HepG2 (cell line): ENCODE data around the gene CD4. TPM values are rescaled to one million over a fixed set of nuclear protein-coding genes. Genes with fewer than 3 reads are reported as not detected.

Experiments used
- ATAC-seq: fragments of 200-7000 bp; cut with Tn5 transposase; 3 replicates; pipeline ENCODE4 v1.9.1; 2020; ENCODE audit warnings: mild to moderate bottlenecking, moderate library complexity
- BruUV-seq: library from RNA; stranded (reverse); fragments of 400-500 nt; replicated peaks from 2 replicates; lab custom pipeline; 2021; lab: Mats Ljungman, UMichigan
- CTCF ChIA-PET: fragments of 300-600 bp; formaldehyde crosslinking; extraction: SDS; loops from one replicate; lab custom pipeline; 2021; ENCODE audit warnings: low total read pairs, inconsistent platforms, low intra/inter-chr PET ratio; lab: Yijun Ruan, JAX
- POLR2A ChIA-PET: fragments of 350-600 bp; sonication (Branson Sonifier 250); formaldehyde crosslinking; loops from one replicate; lab custom pipeline; 2020; ENCODE audit warnings: antibody characterized with exemption, inconsistent platforms; lab: Yijun Ruan, JAX
- DNase-seq: peaks from one replicate; pipeline ENCODE4 v3.0.0-alpha.2; 2015; ENCODE audit warnings: low spot score
- FAIRE-seq: peaks from 3 replicates; lab custom pipeline; 2011; peaks lifted over from hg19 to GRCh38; lab: Jason Lieb, UNC
- H2AFZ ChIP-seq: one replicate; pipeline ENCODE4 v1.6.1; 2011; ENCODE audit warnings: low read length, inconsistent platforms
- H3K27ac ChIP-seq: fragments of 300-600 bp; 3 replicates; pipeline ENCODE4 v1.8.0; 2011; ENCODE audit warnings: mixed run types, mild to moderate bottlenecking, mixed read lengths, low read length, inconsistent platforms; ENCODE audit not compliant: insufficient read depth; ENCODE audit errors: extremely low read length
- H3K27me3 ChIP-seq, 2 experiments: fragments of 200-600 bp in 1 of 2; 2 replicates in 1 of 2; 3 replicates in 1 of 2; pipeline versions ENCODE4 v1.6.0 to v1.8.0; 2011; ENCODE audit warnings: low read length in 2 of 2, mild to moderate bottlenecking in 2 of 2, moderate library complexity in 2 of 2, inconsistent platforms in 1 of 2; ENCODE audit not compliant: insufficient read depth in 2 of 2, control insufficient read depth in 1 of 2
- H3K36me3 ChIP-seq, 2 experiments: fragments of 200-600 bp in 1 of 2; replicated peaks in 1 of 2; 2 replicates in 1 of 2; 3 replicates in 1 of 2; pipeline versions ENCODE4 v1.5.1 to v1.8.0; 2011; ENCODE audit warnings: low read length in 2 of 2, inconsistent platforms in 1 of 2; ENCODE audit not compliant: insufficient read depth in 2 of 2, control insufficient read depth in 1 of 2
- H3K4me1 ChIP-seq: 2 replicates; pipeline ENCODE4 v1.5.1; 2012; ENCODE audit warnings: low read length, inconsistent platforms; ENCODE audit not compliant: insufficient read depth
- H3K4me2 ChIP-seq: 2 replicates; pipeline ENCODE4 v1.6.0; 2011; ENCODE audit warnings: low read depth, low read length, inconsistent platforms
- H3K4me3 ChIP-seq, 3 experiments: fragments of 200-600 bp in 1 of 3; sonication (generic), shearing (Covaris generic) in 1 of 3; replicated peaks in 1 of 3; 2 replicates each; pipeline ENCODE4 v1.5.1; 2011 to 2016; ENCODE audit warnings: low read length in 3 of 3, inconsistent platforms in 2 of 3, low read depth in 2 of 3, mild to moderate bottlenecking in 2 of 3, control low read depth in 1 of 3, mixed read lengths in 1 of 3; ENCODE audit not compliant: insufficient read depth in 1 of 3
- H3K79me2 ChIP-seq: one replicate; pipeline ENCODE4 v1.6.1; 2011; ENCODE audit warnings: low read length, inconsistent platforms; ENCODE audit not compliant: insufficient read depth
- H3K9ac ChIP-seq: 2 replicates; pipeline ENCODE4 v1.6.0; 2011; ENCODE audit warnings: mild to moderate bottlenecking, low read depth, low read length, inconsistent platforms; ENCODE audit not compliant: insufficient read depth
- H3K9me3 ChIP-seq: 2 replicates; pipeline ENCODE4 v1.5.1; 2012; ENCODE audit warnings: mild to moderate bottlenecking, low read length
- H4K20me1 ChIP-seq: 2 replicates; pipeline ENCODE4 v1.6.0; 2011; ENCODE audit warnings: inconsistent platforms, mild to moderate bottlenecking, low read length, moderate library complexity; ENCODE audit not compliant: insufficient read depth
- AGO2 ChIP-seq: fragments of 200-400 bp; formaldehyde crosslinking; optimal IDR thresholded peaks from 2 replicates; pipeline ENCODE3; 2017; ENCODE audit warnings: mild to moderate bottlenecking, low read depth, low read length, moderate library complexity
- FOXJ3 ChIP-seq: sonication (generic); formaldehyde crosslinking; IDR thresholded peaks from 2 replicates; pipeline ENCODE4 v1.4.0; 2020; ENCODE audit warnings: missing genetic modification reagents, mild to moderate bottlenecking, borderline replicate concordance
- HNRNPL ChIP-seq: fragments of 200-400 bp; formaldehyde crosslinking; IDR thresholded peaks from 2 replicates; pipeline ENCODE4 v1.6.1; 2017; ENCODE audit warnings: mild to moderate bottlenecking, low read depth, low read length
- IKZF1 ChIP-seq: fragments of 450-650 bp; IDR thresholded peaks from 2 replicates; pipeline ENCODE4 v1.7.1; 2016
- ISL2 ChIP-seq: sonication (generic); formaldehyde crosslinking; IDR thresholded peaks from 2 replicates; pipeline ENCODE4 v1.5.0; 2020; ENCODE audit warnings: missing genetic modification reagents
- MAFF ChIP-seq: IDR thresholded peaks from 2 replicates; pipeline ENCODE4 v1.6.1; 2011; ENCODE audit warnings: low read depth, low read length, improper control_type of control experiment
- NFE2 ChIP-seq: sonication (generic); formaldehyde crosslinking; IDR thresholded peaks from 2 replicates; pipeline ENCODE4 v1.4.0; 2020; ENCODE audit warnings: missing genetic modification reagents
- ONECUT2 ChIP-seq: sonication (generic); formaldehyde crosslinking; IDR thresholded peaks from 2 replicates; pipeline ENCODE4 v1.4.0; 2020; ENCODE audit warnings: missing genetic modification reagents
- RBFOX2 ChIP-seq: fragments of 200-400 bp; formaldehyde crosslinking; IDR thresholded peaks from 2 replicates; pipeline ENCODE4 v1.6.1; 2017; ENCODE audit warnings: low read depth, mild to moderate bottlenecking, low read length
- ZFP82 ChIP-seq: sonication (generic); formaldehyde crosslinking; IDR thresholded peaks from 2 replicates; pipeline ENCODE4 v1.5.1; 2020; ENCODE audit warnings: mild to moderate bottlenecking, missing genetic modification reagents, borderline replicate concordance
- ZNF333 ChIP-seq: sonication (generic); formaldehyde crosslinking; IDR thresholded peaks from 2 replicates; pipeline ENCODE4 v1.4.0; 2020; ENCODE audit warnings: mild to moderate bottlenecking, missing genetic modification reagents, borderline replicate concordance
- ZNF431 ChIP-seq: sonication (generic); formaldehyde crosslinking; IDR thresholded peaks from 2 replicates; pipeline ENCODE4 v1.9.0; 2022; ENCODE audit warnings: missing genetic modification reagents, low read depth, mild to moderate bottlenecking, borderline replicate concordance
- ZNF543 ChIP-seq: sonication (generic); formaldehyde crosslinking; IDR thresholded peaks from 2 replicates; pipeline ENCODE4 v1.4.0; 2020; ENCODE audit warnings: mild to moderate bottlenecking, missing genetic modification reagents
- ZNF788 ChIP-seq: sonication (generic); formaldehyde crosslinking; IDR thresholded peaks from 2 replicates; pipeline ENCODE4 v1.5.0; 2020; ENCODE audit warnings: mild to moderate bottlenecking, missing genetic modification reagents, borderline replicate concordance
- WGBS: methylation state at CpG from one replicate; pipeline ENCODE4 v1.1.6; 2017; ENCODE audit warnings: low lambda C conversion rate; 5-methylcytosine and 5-hydroxymethylcytosine counted together
- in situ Hi-C: cut with HindIII; loops from 2 replicates; pipeline ENCODE4 v1.10.0; 2017; ENCODE audit warnings: low pct_unique_long_range_greater_than_20kb; ENCODE audit not compliant: extremely low pct_ligation_motif_present
- intact Hi-C: fragments of 100-400 bp; cut with micrococcal nuclease; formaldehyde crosslinking; loops from one replicate; pipeline ENCODE4 v1.10.0; 2022; ENCODE audit not compliant: unreplicated experiment
- polyA plus RNA-seq, 8 experiments: library from polyadenylated mRNA; depleted of rRNA in 3 of 8; stranded (reverse) in 7 of 8; unstranded in 1 of 8; fragments of >200 nt; fragmentation: Illumina TruSeq in 4 of 8; extraction: Trizol in 4 of 8; gene quantifications; 2 replicates each; pipeline versions ENCODE4 v1.2.1 to v1.2.3, GENCODE V29; 2011 to 2016; ENCODE audit warnings: low read depth in 4 of 8, missing spikeins in 1 of 8, mixed read lengths in 1 of 8; ENCODE audit not compliant: insufficient read depth in 1 of 8
- total RNA-seq, 5 experiments: library from RNA; depleted of rRNA; stranded (reverse); fragments of >200 nt; fragmentation: Illumina TruSeq; extraction: Trizol; gene quantifications; 2 replicates each; pipeline ENCODE4 v1.2.3, GENCODE V29; 2016; ENCODE audit warnings: low read depth in 1 of 5
- TF ChIP-seq, protein P1 (sequence below): sonication (generic); formaldehyde crosslinking; conservative IDR thresholded peaks from 2 replicates; pipeline ENCODE4 v1.4.0; 2020; ENCODE audit warnings: missing genetic modification reagents
- TF ChIP-seq, protein P2 (sequence below): sonication (generic); formaldehyde crosslinking; conservative IDR thresholded peaks from 2 replicates; pipeline ENCODE4 v1.8.0; 2022; ENCODE audit warnings: low read depth, missing genetic modification reagents
- TF ChIP-seq, protein P3 (sequence below): sonication (generic); formaldehyde crosslinking; IDR thresholded peaks from 2 replicates; pipeline ENCODE4 v1.8.0; 2022; ENCODE audit warnings: mild to moderate bottlenecking, missing genetic modification reagents, borderline replicate concordance

CD4 gene
- total and polyA plus RNA-seq, 2 of the 13 experiments (the other 11 are each of a cell fraction or from before 2014, with no cell fraction given), result 0.07 to 0.95 TPM

- no peaks in the 10 kb centered on the region for H3K9me3 ChIP-seq
- ATAC-seq (no peak), FAIRE-seq (no peak), DNase-seq (no peak)
- H3K4me3 ChIP-seq, result no peak overlapping the region
- intact Hi-C loops, result no loop called here
- no peaks in the 10 kb centered on the region for H4K20me1 ChIP-seq
- no peak overlapping the region for H3K4me2 ChIP-seq
- no peaks in the 10 kb centered on the region for H3K27me3 ChIP-seq
- no peak overlapping the region for H3K27ac ChIP-seq
- H3K36me3 ChIP-seq, result peaks cover 12 to 38% of the 10 kb centered on the region in 2 experiments
- peaks cover 9% of the 10 kb centered on the region for H3K79me2 ChIP-seq
- in situ Hi-C loops, result no loop called here
- WGBS, result 91% methylated on average over 8 of the region's 17 CpGs
- peaks cover 12% of the 10 kb centered on the region for H3K4me1 ChIP-seq
- H2AFZ ChIP-seq, result no peak overlapping the region
- CTCF ChIA-PET, result no interaction called here
- TF ChIP-seq ZNF431 (CRISPR knock-in tag) (no peak), RBFOX2 (0 out of 2 replicates have a peak, but pooled peaks have one; percentile 22), IKZF1 (no peak), ZNF788 (CRISPR knock-in tag) (no peak), NFE2 (no peak), FOXJ3 (no peak), HNRNPL (0 out of 2 replicates have a peak, but pooled peaks have one; percentile 5), ZFP82 (CRISPR knock-in tag) (no peak), AGO2 (peak; percentile 76), ZNF333 (CRISPR knock-in tag) (no peak), ONECUT2 (CRISPR knock-in tag) (no peak), ISL2 (CRISPR knock-in tag) (no peak), MAFF (no peak), ZNF543 (CRISPR knock-in tag) (no peak)
- TF ChIP-seq, protein P1, sequence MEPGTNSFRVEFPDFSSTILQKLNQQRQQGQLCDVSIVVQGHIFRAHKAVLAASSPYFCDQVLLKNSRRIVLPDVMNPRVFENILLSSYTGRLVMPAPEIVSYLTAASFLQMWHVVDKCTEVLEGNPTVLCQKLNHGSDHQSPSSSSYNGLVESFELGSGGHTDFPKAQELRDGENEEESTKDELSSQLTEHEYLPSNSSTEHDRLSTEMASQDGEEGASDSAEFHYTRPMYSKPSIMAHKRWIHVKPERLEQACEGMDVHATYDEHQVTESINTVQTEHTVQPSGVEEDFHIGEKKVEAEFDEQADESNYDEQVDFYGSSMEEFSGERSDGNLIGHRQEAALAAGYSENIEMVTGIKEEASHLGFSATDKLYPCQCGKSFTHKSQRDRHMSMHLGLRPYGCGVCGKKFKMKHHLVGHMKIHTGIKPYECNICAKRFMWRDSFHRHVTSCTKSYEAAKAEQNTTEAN (CRISPR knock-in tag), result no peak
- TF ChIP-seq, protein P2, sequence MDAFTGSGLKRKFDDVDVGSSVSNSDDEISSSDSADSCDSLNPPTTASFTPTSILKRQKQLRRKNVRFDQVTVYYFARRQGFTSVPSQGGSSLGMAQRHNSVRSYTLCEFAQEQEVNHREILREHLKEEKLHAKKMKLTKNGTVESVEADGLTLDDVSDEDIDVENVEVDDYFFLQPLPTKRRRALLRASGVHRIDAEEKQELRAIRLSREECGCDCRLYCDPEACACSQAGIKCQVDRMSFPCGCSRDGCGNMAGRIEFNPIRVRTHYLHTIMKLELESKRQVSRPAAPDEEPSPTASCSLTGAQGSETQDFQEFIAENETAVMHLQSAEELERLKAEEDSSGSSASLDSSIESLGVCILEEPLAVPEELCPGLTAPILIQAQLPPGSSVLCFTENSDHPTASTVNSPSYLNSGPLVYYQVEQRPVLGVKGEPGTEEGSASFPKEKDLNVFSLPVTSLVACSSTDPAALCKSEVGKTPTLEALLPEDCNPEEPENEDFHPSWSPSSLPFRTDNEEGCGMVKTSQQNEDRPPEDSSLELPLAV (CRISPR knock-in tag), result no peak
- TF ChIP-seq, protein P3, sequence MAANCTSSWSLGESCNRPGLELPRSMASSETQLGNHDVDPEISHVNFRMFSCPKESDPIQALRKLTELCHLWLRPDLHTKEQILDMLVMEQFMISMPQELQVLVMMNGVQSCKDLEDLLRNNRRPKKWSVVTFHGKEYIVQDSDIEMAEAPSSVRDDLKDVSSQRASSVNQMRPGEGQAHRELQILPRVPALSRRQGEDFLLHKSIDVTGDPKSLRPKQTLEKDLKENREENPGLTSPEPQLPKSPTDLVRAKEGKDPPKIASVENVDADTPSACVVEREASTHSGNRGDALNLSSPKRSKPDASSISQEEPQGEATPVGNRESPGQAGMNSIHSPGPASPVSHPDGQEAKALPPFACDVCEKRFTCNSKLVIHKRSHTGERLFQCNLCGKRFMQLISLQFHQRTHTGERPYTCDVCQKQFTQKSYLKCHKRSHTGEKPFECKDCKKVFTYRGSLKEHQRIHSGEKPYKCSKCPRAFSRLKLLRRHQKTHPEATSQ (CRISPR knock-in tag), result no peak
- POLR2A ChIA-PET, result no interaction called here
- no peak overlapping the region for H3K9ac ChIP-seq
- BruUV-seq, result no TSS peak
Observed at GRCh38 chr12:6845395-6845794, 56.1 kb downstream of the CD4 start.
